Loucy (cell line): ENCODE data around the gene NKX2-4.

Experiments
- CTCF ChIP-seq: fragments of 200-600 bp; sonication (generic); conservative IDR thresholded peaks from 2 replicates; pipeline ENCODE4 v1.5.1; 2014; ENCODE audit warnings: mild to moderate bottlenecking, antibody characterized with exemption, low read length
- EZH2phosphoT487 ChIP-seq: fragments of 200-600 bp; IDR thresholded peaks from 2 replicates; pipeline ENCODE4 v1.6.1; 2018; ENCODE audit warnings: antibody characterized with exemption, mild to moderate bottlenecking, moderate library complexity, borderline replicate concordance

GRCh38 chr20:21435576-21435975 is 38.2 kb upstream of the NKX2-4 start:
- no peak for TF ChIP-seq CTCF
- TF ChIP-seq EZH2phosphoT487, result no peak
